ENCODE results near the gene IGF2BP1.

GRCh38 chr17:48981927-48982539 is 15.2 kb upstream of the IGF2BP1 start:
- TF ChIP-seq CTCF (IDR thresholded peaks at IDR 0.05) (no peak), POLR2A (IDR thresholded peaks at IDR 0.05) (no peak)

Data from testis (tissue), 2 donors.